GM08714 (cell line): Measurements from ENCODE around the gene FAM193A.
"Not testable (repeated sequence)": the region's sequence is repeated elsewhere in the genome, so short reads cannot be mapped to it uniquely, and the experiment has no call there.

Source experiments
- H3K4me3 ChIP-seq: fragments of 200-500 bp; sonication (Bioruptor generic); 2 replicates; pipeline ENCODE4 v1.5.1; 2014; ENCODE audit warnings: mild to moderate bottlenecking, low read length, inconsistent platforms
- ZNF274 ChIP-seq: IDR thresholded peaks from 2 replicates; pipeline ENCODE4 v1.6.1; 2012; ENCODE audit warnings: mild to moderate bottlenecking, low read depth, low read length

Gene FAM193A

DNA sequence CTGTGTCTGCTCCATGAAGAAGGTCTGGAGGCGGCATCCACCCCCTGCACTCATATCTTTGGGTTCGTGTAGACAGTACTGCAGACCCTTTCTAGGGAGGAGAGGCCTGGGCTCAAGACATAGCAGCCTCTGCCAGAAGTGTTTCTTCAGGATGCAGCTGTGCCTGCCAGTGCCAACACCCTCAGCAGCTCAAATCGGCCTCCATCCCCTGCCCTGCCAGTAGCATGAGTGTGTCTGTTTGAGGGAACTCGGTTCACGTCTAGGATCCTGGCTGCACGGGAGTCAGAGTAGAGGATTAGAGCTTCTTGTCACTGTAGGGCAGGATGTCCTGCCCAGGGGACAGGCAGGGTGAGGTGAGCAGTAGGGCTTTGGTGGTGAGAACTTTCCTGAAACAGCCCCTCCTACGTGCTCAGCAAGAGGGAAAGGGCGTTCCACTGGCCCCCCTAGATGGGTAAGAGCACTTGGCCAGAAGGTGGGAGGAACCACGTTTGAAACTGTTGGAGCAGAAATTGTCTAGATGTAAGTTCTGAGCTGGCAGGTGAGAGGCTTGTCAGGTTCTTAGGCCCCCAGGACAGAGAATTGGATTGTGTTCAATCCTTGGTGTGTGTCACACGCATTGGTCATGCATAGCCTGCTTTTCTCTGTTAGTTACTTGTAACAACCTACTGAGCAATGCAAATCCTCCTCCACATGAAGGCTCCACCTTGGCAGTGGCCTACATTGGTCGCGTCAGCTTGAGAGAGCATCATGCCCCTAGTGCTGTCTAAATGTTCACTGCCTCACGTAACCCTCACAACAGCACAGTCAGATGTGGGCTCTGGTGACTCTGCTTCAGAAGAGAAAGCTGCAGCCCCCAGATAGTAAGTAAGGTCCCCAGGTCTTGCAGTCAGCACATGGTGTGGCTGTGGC is 25.8 kb upstream of the FAM193A start:
- TF ChIP-seq ZNF274, result no peak
- H3K4me3 ChIP-seq, result no peak overlapping the region

- no peak overlapping the region for H3K4me3 ChIP-seq
- TF ChIP-seq ZNF274, result no peak
Observed at GRCh38 chr4:2511645-2512131, 24.8 kb upstream of the FAM193A start.

DNA sequence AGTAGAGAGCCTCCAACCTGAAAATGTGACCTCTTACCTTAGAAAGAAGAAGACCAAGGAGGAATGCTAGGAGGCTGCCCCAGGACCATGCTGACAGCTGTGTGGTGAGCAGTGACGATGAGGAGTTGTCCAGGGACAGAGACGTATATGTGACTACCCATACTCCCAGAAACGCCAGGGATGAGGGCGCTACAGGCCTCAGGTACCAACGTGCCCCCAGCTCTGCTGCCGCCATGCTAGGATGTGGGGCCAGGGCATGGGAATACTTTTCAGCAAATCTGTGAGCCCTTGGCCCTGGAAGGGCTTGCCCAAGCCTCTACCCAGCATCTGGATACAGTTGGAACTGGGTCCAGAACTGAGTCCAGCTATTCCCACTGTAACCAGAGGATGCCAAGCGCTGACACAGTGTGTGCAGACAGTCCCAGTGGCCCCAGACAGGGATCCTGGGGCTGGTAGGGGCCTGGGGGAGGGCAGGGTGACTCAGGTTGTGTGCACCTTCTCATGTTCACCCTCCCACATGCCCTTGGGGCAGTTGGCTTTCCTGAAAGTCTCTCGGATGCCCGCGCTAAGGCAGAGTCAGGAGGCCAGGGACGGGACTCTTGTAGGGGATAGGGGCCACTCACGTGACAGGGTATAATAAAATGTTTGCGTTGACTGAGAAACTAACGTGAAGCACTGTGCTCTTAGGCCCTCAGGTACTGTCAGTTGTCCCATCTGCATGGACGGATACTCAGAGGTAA is 23.9 kb upstream of the FAM193A start:
- no peak overlapping the region for H3K4me3 ChIP-seq
- TF ChIP-seq ZNF274, result no peak

- not testable (repeated sequence) for H3K4me3 ChIP-seq
Observed at GRCh38 chr4:2514193-2514592, 22.3 kb upstream of the FAM193A start.

DNA sequence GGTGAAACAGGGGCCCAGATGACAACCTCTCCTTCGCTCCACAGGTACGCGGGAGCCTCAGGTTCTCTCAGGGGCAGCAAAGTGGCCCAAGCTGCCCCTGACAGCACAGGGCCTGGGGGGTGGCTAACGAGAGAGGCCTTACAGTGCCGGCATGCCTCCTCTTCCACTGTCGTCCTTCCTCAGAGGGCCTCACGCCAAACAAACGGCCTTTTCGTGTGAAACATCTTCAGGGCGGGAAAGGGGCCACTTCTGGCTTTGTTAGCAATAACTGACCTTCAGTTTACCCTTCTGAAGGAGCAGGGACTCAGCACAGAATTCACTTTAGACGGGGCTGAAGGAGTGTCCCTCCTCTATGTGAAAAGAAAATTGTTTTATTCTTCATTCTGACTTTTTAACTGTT is 21.5 kb upstream of the FAM193A start:
- not testable (repeated sequence) for H3K4me3 ChIP-seq

DNA sequence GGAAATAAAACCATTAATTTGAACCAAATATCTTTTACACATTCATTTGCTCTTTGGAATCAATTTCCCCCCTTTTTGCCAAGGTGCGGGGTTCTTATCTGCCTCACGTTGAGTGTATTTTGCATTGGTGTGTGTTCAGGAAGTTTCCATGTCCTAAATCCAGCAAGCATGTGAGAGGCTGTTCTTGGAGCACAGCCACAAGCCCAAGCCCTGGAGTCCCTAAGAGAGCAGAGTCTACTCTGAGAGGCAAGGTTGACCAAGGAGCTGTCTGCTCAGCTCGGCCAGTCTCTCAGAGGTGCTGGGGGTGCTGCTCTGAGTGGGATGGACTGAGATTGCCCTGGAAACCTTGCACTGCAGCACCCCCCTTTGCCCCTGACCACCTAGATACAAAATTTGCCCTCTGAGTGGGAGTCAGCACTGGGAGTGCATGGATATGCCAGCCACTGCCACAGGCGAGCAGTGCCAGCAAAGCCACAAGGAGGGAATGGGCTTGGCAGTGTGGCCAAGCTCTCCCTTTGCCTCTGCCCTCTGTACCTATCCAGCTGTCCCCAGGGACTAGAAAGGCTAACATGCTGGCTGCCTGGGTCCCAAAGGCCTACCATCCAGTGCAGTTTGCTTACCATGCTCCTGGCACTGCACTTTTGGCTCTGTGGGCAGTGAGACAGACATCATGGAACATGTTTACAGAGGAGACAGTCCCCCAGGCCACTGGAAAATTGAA is 20.5 kb upstream of the FAM193A start:
- TF ChIP-seq ZNF274, result no peak
- H3K4me3 ChIP-seq, result no peak overlapping the region

GRCh38 chr4:2516635-2517034 is 19.8 kb upstream of the FAM193A start:
- no peak overlapping the region for H3K4me3 ChIP-seq
- TF ChIP-seq ZNF274, result no peak

DNA sequence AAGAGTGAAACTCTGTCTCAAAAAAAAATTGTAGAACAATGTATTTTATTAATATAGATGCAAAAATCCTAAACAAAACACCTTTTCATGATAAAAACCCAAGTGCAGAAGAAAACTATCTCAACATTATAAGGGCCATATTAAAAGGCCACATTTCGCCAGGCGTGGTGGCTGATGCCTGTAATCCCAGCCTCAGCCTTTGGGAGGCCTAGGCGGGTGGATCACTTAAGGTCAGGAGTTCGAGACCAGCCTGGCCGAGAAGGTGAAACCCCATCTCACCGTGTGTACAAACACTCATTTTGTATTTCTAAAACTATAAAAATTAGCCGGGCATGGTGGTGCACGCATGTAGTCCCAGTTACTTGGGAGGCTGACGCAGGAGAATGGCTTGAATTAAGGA is 9.9 kb upstream of the FAM193A start:
- no peak overlapping the region for H3K4me3 ChIP-seq
- TF ChIP-seq ZNF274, result no peak

- TF ChIP-seq ZNF274, result no peak
- H3K4me3 ChIP-seq, result peak overlapping the region; percentile 76; the same call in 1 of the 2 replicates
Observed at GRCh38 chr4:2534904-2535375, 1.5 kb upstream of the FAM193A start.

GRCh38 chr4:2535376-2536192 is 863 bp upstream of the FAM193A start:
- no peak for TF ChIP-seq ZNF274
- H3K4me3 ChIP-seq, result peak overlapping the region; percentile 76; the same call in 1 of the 2 replicates

GRCh38 chr4:2537011-2537830 is 774 bp downstream of the FAM193A start:
- peak overlapping the region; percentile 95 for H3K4me3 ChIP-seq
- no peak for TF ChIP-seq ZNF274

GRCh38 chr4:2543580-2544191 is 7.2 kb downstream of the FAM193A start:
- not testable (repeated sequence) for H3K4me3 ChIP-seq
